Fibroblast of lung (primary cell): ENCODE measurements around the gene NIPAL1.

Experiments used
- EZH2 ChIP-seq: IDR thresholded peaks from 2 replicates; pipeline ENCODE4 v1.5.1; 2012; ENCODE audit warnings: low read length, control low read depth, mild to moderate bottlenecking; ENCODE audit errors: missing control alignments
- TF ChIP-seq, protein P1 (sequence below), 2 donors: IDR thresholded peaks in 1 of 2; conservative IDR thresholded peaks in 1 of 2; 1 replicate in 1 of 2; 2 replicates in 1 of 2; pipeline ENCODE4 v1.5.1; 2011 to 2012; ENCODE audit warnings: low read length in 2 of 2, control low read depth in 1 of 2, inconsistent platforms in 1 of 2, low read depth in 1 of 2, mild to moderate bottlenecking in 1 of 2

DNA sequence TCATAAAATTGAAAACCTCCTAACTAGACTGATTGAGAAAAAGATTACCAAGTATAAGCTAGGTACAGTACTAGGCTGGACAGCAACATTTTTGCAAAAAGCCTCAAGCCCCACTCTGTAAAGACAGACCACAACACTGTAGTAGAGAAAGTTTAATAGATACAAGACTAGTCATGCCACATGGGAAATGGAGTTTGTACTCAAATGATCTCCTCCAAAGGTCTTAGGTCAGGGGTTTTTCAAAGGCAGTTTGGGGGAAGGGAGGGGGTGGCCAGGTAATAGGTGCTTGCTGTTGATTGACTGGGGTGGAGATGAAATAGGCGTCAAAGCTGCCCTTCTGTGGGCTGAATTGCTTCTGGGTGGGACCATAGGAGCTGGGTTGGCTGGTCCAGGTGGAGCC lies 14.3 kb upstream of the NIPAL1 start:
- no peak for TF ChIP-seq EZH2
- TF ChIP-seq, protein P1, sequence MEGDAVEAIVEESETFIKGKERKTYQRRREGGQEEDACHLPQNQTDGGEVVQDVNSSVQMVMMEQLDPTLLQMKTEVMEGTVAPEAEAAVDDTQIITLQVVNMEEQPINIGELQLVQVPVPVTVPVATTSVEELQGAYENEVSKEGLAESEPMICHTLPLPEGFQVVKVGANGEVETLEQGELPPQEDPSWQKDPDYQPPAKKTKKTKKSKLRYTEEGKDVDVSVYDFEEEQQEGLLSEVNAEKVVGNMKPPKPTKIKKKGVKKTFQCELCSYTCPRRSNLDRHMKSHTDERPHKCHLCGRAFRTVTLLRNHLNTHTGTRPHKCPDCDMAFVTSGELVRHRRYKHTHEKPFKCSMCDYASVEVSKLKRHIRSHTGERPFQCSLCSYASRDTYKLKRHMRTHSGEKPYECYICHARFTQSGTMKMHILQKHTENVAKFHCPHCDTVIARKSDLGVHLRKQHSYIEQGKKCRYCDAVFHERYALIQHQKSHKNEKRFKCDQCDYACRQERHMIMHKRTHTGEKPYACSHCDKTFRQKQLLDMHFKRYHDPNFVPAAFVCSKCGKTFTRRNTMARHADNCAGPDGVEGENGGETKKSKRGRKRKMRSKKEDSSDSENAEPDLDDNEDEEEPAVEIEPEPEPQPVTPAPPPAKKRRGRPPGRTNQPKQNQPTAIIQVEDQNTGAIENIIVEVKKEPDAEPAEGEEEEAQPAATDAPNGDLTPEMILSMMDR (conservative IDR thresholded peaks at IDR 0.05 in 1 of 2, IDR thresholded peaks at IDR 0.05 in 1 of 2; ENCODE audit: low read depth in 1 of 2, low read length in 2 of 2): no peak
